Omental fat pad (tissue), 4 donors: Measurements from ENCODE around the gene DGKZ. TPM values are rescaled to one million over a fixed set of nuclear protein-coding genes. Genes with fewer than 3 reads are reported as not detected.

Source experiments
- ATAC-seq: fragments of 150-250 bp; one replicate; pipeline ENCODE4 v1.9.1; 2016; ENCODE audit warnings: mild to moderate bottlenecking, moderate library complexity; ENCODE audit not compliant: low FRiP score
- DNase-seq: peaks from one replicate; pipeline ENCODE4 v3.0.0-alpha.2; 2019; ENCODE audit warnings: low spot score
- total RNA-seq, 4 donors: library from RNA; depleted of rRNA; stranded (reverse); fragments of >200 nt; gene quantifications; one replicate each; pipeline ENCODE4 v1.1.0, GENCODE V29; 2016
- TF ChIP-seq, protein P1 (sequence below), 3 donors: fragments of 450-650 bp; IDR thresholded peaks; one replicate each; pipeline ENCODE4 v1.5.1; 2016 to 2017; ENCODE audit warnings: antibody characterized with exemption in 3 of 3, mild to moderate bottlenecking in 3 of 3, moderate library complexity in 2 of 3

DGKZ gene
- total RNA-seq, 4 donors from 2014 or later = 29.2 to 79.4 (median 63.3) TPM

DNA sequence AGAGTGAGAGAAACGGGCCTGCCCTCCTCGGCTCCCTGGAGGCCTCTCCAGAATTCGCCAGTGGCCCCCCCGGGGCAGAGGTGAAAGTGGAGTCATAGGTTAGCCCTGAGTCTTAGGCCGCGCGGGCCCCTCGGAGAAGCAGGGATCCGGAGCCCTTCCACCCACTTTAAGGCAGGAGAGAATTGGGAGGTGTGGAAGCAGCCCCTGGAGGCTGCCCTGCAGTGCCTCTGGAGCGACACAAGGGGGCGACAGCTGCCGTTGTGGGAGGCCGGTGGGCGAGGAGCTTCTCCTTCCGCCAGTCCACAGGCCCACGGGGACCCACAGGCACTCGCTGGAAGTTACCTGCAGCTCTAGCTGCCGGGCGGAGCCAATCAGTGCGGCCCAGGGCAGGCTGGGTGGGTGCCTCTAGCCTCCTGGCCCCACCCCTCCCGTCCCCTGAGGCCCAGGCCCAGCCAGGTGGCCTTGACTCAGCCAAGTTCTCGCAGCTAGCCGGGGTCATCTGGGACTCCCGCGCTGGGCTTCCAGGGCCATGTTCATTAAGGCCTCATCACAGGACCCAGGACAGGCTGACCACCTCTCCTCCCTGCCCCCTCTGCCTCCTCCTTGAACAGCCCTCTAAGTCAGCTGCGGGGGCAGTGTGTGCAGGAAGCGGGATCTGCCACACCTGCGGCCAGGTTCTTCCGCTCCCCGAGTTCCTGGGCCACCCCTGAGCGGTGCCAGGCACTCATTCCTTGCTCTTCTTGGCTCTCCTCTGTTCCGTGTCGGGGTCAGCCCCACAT lies 5.0 kb downstream of the DGKZ start:
- ATAC-seq = no peak
- TF ChIP-seq, protein P1, sequence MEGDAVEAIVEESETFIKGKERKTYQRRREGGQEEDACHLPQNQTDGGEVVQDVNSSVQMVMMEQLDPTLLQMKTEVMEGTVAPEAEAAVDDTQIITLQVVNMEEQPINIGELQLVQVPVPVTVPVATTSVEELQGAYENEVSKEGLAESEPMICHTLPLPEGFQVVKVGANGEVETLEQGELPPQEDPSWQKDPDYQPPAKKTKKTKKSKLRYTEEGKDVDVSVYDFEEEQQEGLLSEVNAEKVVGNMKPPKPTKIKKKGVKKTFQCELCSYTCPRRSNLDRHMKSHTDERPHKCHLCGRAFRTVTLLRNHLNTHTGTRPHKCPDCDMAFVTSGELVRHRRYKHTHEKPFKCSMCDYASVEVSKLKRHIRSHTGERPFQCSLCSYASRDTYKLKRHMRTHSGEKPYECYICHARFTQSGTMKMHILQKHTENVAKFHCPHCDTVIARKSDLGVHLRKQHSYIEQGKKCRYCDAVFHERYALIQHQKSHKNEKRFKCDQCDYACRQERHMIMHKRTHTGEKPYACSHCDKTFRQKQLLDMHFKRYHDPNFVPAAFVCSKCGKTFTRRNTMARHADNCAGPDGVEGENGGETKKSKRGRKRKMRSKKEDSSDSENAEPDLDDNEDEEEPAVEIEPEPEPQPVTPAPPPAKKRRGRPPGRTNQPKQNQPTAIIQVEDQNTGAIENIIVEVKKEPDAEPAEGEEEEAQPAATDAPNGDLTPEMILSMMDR (IDR thresholded peaks at IDR 0.05) = no peak
- no peak for DNase-seq

DNA sequence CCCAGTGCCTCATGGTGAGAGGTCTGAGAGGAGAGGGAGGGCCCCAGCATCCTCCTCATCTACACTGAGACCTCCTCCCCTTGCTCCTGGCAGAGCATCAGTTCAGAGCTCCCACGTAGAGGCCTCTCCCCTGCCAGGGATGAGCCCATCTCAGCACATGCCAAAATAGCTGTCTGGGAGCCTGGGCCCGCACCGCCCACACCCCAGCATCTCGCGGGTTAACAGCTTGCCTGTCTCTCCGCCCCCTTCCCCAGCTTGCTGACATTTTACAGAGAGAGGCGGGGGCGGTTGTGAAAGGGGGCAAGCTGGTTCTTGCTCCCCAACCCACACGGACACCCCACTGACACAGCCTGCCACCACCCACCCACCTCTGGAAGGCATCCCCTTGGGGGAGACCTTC lies 6.4 kb downstream of the DGKZ start:
- TF ChIP-seq, protein P1 (IDR thresholded peaks at IDR 0.05) = no peak
- ATAC-seq (peak; percentile 33), DNase-seq (no peak)

- ATAC-seq (peak; percentile 72), DNase-seq (no peak)
- TF ChIP-seq, protein P1 (IDR thresholded peaks at IDR 0.05) = no peak
These were observed 9.7 kb downstream of the DGKZ start for GRCh38 chr11:46356924-46357482.

DNA sequence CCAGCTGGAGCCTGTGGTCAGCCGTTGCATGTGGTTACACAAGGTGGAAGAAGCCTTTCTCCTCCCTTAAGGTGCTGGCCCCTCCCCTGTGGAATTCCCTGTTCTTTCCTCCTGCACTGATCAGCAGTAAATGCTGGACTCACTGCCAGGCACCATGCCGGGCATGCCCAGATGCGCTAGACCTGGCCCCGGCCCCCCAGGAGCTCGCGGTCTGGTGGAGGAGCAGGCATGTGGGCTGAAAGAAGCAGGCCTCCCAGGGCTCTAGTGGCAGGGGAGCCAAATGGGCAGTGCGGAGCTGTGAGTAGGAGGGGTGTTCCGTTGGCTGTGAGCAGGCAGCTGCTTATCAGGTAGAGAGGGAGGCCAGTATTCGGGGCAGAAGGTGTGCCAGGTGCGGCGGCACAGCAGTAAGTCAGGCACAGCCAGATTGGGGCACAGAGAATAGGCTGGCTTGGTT lies 10.2 kb downstream of the DGKZ start:
- DNase-seq (no peak), ATAC-seq (peak; percentile 58)

GRCh38 chr11:46359953-46360352 lies 12.7 kb downstream of the DGKZ start:
- DNase-seq = no peak
- ATAC-seq = no peak
- TF ChIP-seq, protein P1 (IDR thresholded peaks at IDR 0.05) = no peak

More for the DNA sequence above, 10.2 kb downstream of the DGKZ start:
- TF ChIP-seq, protein P1 (IDR thresholded peaks at IDR 0.05) = no peak

DNA sequence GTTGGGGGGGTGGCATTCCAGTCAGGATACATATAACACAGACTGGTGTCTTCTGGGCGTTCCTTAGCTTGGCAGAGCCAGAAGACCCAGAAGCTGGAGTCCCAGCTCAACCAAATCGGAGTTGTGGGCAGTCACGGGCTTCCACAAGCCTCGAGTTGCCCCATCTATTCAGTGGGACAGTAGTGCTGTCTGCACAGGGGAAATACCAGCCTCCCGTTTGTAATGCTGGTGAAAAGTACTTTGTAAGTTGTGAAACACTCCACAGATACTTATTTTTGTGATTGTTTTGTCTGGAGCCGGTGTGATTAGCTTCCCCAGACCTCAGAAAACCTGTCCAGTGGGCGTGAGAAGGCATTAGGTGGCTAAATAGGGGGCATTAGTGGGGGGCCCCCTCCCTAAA lies 13.6 kb downstream of the DGKZ start:
- no peak for DNase-seq
- TF ChIP-seq, protein P1 (IDR thresholded peaks at IDR 0.05) = no peak
- no peak for ATAC-seq
